MCF 10A (cell line): Measurements from ENCODE around the gene LRP10. TPM values are rescaled to one million over a fixed set of nuclear protein-coding genes. Genes with fewer than 3 reads are reported as not detected.
"Not testable (repeated sequence)": the region's sequence is repeated elsewhere in the genome, so short reads cannot be mapped to it uniquely, and the experiment has no call there.

ENCODE experiments used
- BruUV-seq: library from RNA; stranded (reverse); fragments of 400-500 nt; replicated peaks from 2 replicates; lab custom pipeline; 2021; lab: Mats Ljungman, UMichigan
- CTCF ChIA-PET: fragments of 300-600 bp; sonication (Branson Sonifier 250); formaldehyde crosslinking; extraction: SDS; loops from one replicate; lab custom pipeline; 2021; ENCODE audit warnings: antibody characterized with exemption, inconsistent platforms; lab: Yijun Ruan, JAX
- POLR2A ChIA-PET: fragments of 300-600, 350-650 bp; sonication (Branson Sonifier 250); formaldehyde crosslinking; extraction: SDS; loops from one replicate; lab custom pipeline; 2020; ENCODE audit warnings: antibody characterized with exemption, inconsistent platforms; lab: Yijun Ruan, JAX
- DNase-seq: peaks from one replicate; pipeline ENCODE4 v3.0.0-alpha.2; 2018; ENCODE audit not compliant: unreplicated experiment
- H3K27ac Mint-ChIP-seq: one replicate; pipeline ENCODE4 v1.8.0; 2022; ENCODE audit warnings: mild to moderate bottlenecking, low read depth, mixed read lengths; ENCODE audit not compliant: unreplicated experiment
- H3K27me3 Mint-ChIP-seq: one replicate; pipeline ENCODE4 v1.8.0; 2022; ENCODE audit warnings: mixed read lengths; ENCODE audit not compliant: insufficient read depth, unreplicated experiment
- H3K36me3 Mint-ChIP-seq: one replicate; pipeline ENCODE4 v1.8.0; 2022; ENCODE audit warnings: mild to moderate bottlenecking, moderate library complexity, mixed read lengths; ENCODE audit not compliant: insufficient read depth, unreplicated experiment
- H3K4me1 Mint-ChIP-seq: one replicate; pipeline ENCODE4 v1.8.0; 2022; ENCODE audit warnings: mixed read lengths; ENCODE audit not compliant: insufficient read depth, unreplicated experiment
- H3K4me3 Mint-ChIP-seq: one replicate; pipeline ENCODE4 v1.8.0; 2022; ENCODE audit warnings: mild to moderate bottlenecking, moderate library complexity, mixed read lengths; ENCODE audit not compliant: unreplicated experiment
- H3K9me3 Mint-ChIP-seq: one replicate; pipeline ENCODE4 v1.8.0; 2022; ENCODE audit warnings: mixed read lengths; ENCODE audit not compliant: unreplicated experiment
- CTCF ChIP-seq: fragments of 200-600 bp; IDR thresholded peaks from one replicate; pipeline ENCODE4 v1.8.0; 2022; ENCODE audit warnings: antibody characterized with exemption, mild to moderate bottlenecking; ENCODE audit not compliant: unreplicated experiment
- intact Hi-C: fragments of 100-400 bp; cut with micrococcal nuclease; formaldehyde crosslinking; loops from 2 replicates; pipeline ENCODE4 v1.14.1; 2022
- total RNA-seq: library from RNA; stranded (reverse); gene quantifications from 2 replicates; pipeline ENCODE4 v1.2.3, GENCODE V29; 2022

LRP10 gene
- total RNA-seq, 1 experiment from 2014 or later = 71.0 TPM

DNA sequence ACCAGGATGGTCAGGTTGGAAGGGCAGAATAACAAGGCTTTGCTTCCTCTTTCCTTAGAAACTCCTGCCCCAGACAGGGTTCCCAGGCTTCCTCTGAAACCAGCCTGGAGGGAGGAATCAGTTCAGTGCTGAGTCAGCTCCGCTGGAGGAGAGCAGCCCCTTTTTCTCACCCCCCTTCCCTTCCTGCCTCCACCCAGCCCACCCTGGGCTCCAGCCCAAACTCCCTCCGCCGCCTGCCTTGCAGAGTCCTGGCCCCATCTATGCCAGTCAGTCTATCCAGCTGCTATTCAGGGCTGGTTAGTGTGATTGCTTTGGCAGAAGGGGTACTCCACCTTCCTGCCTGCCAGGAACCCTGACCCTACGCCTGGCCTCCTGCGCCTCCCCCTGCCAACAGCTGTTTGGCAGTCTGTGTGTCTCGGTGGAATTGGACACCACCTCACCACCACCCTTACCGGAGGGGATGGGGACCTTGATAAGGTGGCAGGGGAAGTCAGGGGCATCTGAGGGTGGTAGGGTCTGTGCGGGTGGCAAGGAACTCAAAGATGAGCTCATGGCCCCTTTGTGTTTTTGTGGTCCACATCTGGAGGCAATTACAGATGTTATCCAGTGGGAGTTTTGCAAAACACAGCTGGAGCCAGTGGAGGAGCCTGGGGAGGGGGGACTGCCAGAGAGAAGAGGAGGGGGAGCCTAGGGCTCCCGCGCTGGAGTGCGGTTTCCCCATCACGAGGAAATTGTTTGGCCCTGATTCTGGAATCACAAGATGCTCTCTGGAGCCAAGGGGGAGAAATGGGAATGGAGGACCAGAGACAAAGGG is 23.0 kb upstream of the LRP10 start:
- H3K4me1 Mint-ChIP-seq = peaks cover 25% of the 10 kb centered on the region
- intact Hi-C loops = no loop called here
- H3K9me3 Mint-ChIP-seq = no peaks in the 10 kb centered on the region
- POLR2A ChIA-PET = interaction anchor here (0.6 to 8.5 kb wide), 8 partner anchors 9 to 292 kb away, joined by 3 to 142 read pairs (median 4); partner anchors contain the start of genes LRP10, MMP14 and OXA1L
- peak overlapping the region; percentile 20 for H3K27ac Mint-ChIP-seq
- no TSS peak for BruUV-seq
- CTCF ChIA-PET = interaction anchor here (0.5 to 11.5 kb wide), 13 partner anchors 12 to 1399 kb away, joined by 3 to 330 read pairs (median 3); partner anchors contain the start of genes LRP10, MMP14 and MRPL52
- no peak overlapping the region for H3K4me3 Mint-ChIP-seq
- no peak for TF ChIP-seq CTCF
- H3K27me3 Mint-ChIP-seq = no peaks in the 10 kb centered on the region
- no peak for DNase-seq
- H3K36me3 Mint-ChIP-seq = peaks cover 36% of the 10 kb centered on the region

DNA sequence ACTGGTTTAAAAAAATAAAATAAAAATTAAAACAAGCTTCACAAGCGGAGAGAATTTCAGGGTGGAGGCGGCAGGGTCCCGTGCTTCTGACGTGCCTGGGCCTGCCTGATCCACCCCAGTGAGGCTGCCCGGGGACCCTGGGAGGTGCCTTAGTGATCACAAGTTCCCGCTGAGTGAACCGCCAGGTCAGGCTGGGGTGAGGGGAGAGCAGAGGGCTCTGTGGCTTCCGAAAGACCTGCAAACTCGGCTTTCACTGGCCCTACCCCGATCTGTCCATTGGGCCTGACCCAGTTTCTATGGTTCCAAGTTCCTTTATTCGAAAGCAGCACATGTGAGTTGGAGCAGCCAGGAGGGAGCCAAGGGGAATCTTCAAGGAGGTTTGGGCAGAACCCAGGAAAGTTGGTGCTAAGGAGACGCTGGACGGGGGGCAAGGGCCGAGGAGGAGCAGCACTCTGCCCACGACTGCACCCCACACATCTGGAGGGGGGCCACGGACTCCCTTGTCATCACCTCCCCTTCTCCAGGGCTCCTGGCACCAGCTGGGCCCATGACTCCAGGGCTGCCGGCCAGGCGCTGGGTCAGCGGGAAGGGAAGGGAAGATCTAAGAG is 22.2 kb upstream of the LRP10 start:
- Mint-ChIP-seq H3K9me3 (no peaks in the 10 kb centered on the region), H3K27me3 (no peaks in the 10 kb centered on the region), H3K27ac (peak overlapping the region; percentile 20), H3K36me3 (peaks cover 29% of the 10 kb centered on the region), H3K4me3 (no peak overlapping the region), H3K4me1 (peaks cover 25% of the 10 kb centered on the region)
- BruUV-seq = no TSS peak
- CTCF ChIA-PET = interaction anchor here (0.5 to 11.5 kb wide), 12 partner anchors 12 to 293 kb away, joined by 3 to 330 read pairs (median 6); partner anchors contain the start of genes LRP10, MMP14, MRPL52 and RBM23
- no peak for TF ChIP-seq CTCF
- POLR2A ChIA-PET = interaction anchor here (0.6 to 8.5 kb wide), 6 partner anchors 10 to 293 kb away, joined by 3 to 142 read pairs (median 4); partner anchors contain the start of genes MMP14 and OXA1L
- intact Hi-C loops = no loop called here
- DNase-seq = no peak

DNA sequence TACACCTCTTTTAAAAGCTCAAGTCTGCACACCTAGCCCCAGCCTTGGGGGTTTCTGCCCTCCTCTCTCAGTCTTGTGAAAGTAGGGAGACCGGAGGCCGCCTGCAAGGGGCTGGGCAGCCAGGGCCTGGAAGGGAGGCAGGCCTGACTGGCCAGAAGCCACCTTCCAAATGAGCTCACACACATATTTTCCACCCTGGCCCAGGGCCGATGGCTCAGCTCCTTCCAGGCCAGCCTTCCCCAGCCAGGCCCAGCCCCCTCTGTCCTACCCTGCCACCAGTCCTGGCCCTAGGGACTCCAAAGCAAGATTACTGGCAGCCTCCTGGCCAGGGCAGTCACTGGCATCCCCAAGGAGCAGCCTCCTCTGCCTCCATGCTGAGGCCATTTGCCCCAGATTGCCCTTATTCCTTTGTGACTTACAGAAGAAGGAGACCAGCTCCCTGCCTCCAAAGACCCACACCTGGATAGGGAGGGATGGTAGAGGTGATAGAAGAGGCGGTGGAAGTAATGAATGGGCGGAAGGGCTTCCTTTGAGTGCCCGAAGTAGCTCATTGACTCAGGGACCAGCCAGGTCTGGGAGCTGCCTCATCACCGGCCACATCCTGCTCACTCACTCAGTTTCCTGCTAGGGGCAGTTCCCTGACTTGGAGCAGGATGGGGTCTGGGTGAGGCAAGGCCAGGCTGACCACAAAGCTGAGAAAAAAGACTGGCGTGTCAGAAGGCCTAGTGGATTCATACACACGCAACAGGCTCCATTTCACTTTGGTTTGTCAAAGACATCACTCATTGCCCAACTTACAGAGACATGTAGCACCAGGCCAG is 20.4 kb upstream of the LRP10 start:
- Mint-ChIP-seq H3K9me3 (no peaks in the 10 kb centered on the region), H3K4me1 (peaks cover 25% of the 10 kb centered on the region), H3K4me3 (no peak overlapping the region), H3K27me3 (no peaks in the 10 kb centered on the region), H3K27ac (peak overlapping the region; percentile 75), H3K36me3 (peaks cover 10% of the 10 kb centered on the region)
- TF ChIP-seq CTCF = no peak
- intact Hi-C loops = loop anchor here (10.0 kb wide), 1 partner anchor 456 kb away; no protein-coding TSS in a partner anchor
- CTCF ChIA-PET = interaction anchor here (0.5 to 11.5 kb wide), 25 partner anchors 8 to 1726 kb away, joined by 3 to 330 read pairs (median 6); partner anchors contain the start of genes LRP10, MMP14 and MRPL52
- peak; percentile 45 for DNase-seq
- POLR2A ChIA-PET = interaction anchor here (0.6 to 8.5 kb wide), 8 partner anchors 12 to 126 kb away, joined by 3 to 142 read pairs (median 4); partner anchors contain the start of genes LRP10, MMP14, MRPL52 and OXA1L
- no TSS peak for BruUV-seq

GRCh38 chr14:22852178-22852577 is 19.4 kb upstream of the LRP10 start:
- H3K4me1 Mint-ChIP-seq = peaks cover 25% of the 10 kb centered on the region
- H3K9me3 Mint-ChIP-seq, H3K4me3 Mint-ChIP-seq, H3K27me3 Mint-ChIP-seq, DNase-seq, H3K36me3 Mint-ChIP-seq, BruUV-seq: not testable (repeated sequence)
- H3K27ac Mint-ChIP-seq = peak overlapping the region; percentile 75
- intact Hi-C loops = loop anchor here (2.0 to 10.0 kb wide), 3 partner anchors 15 to 457 kb away; partner anchors contain the start of gene MMP14
- ChIA-PET POLR2A (interaction anchor here (0.8 to 8.5 kb wide), 6 partner anchors 13 to 193 kb away, joined by 3 to 142 read pairs (median 6); partner anchors contain the start of genes MMP14 and MRPL52), CTCF (interaction anchor here (0.6 to 11.5 kb wide), 44 partner anchors 15 to 1426 kb away, joined by 3 to 330 read pairs (median 7); partner anchors contain the start of genes LRP10, MMP14, MRPL52 and OXA1L)
